ENCODE results near the gene SLC16A11. TPM values are rescaled to one million over a fixed set of nuclear protein-coding genes. Genes with fewer than 3 reads are reported as not detected.
A peak's percentile ranks its signal among the peaks of the same experiment; 100 is the strongest.

The SLC16A11 gene
- total RNA-seq, 4 donors from 2014 or later = 5.4 to 43.9 (median 18.8) TPM

DNA sequence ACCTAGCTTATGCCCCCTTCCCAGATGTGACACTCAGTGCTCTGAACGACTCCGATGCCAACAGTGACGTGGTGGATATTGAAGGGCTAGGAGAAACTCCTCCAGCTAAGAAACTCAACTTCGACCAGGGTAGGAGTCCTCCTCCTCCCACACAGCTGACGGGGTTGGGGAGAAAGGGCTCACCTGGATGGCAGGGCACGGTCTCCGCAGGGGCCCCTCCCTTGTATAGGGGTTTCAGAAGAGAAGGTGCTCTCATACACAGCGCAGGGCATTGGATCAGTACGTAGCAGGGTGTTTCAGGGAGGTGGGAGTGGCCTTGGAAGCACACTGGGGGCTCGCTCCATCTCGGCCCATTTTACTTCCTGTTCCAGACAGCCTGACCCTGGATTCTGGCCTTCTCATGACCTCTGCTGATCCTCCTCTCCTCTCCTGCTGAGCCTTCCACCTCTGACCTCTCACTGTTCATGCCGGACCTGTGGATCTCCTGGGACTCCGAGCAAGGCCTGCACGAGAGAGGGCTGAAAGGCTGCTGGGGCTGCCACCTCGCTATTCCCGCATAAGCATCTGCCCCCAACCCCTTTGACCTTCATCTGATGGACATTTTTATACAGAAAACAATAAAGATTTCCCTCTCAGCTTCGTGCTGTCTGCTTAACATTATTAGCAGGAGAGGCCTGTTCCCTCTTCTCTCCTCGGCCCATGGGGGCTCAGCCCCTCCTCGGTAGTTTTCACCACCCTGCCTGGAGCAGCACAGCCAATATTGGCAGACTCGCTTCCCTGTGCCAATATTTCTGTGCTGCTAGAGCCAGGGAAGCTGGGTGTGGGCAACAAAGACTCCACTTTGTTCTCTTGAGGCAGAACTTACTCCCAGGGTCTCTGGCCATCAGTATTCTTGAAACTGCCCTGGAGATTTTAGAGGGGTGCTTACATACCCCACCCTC, 26.7 kb downstream of the SLC16A11 start:
- no peak overlapping the region for H3K4me3 ChIP-seq (replicated peaks in 1 of 3)
- H3K27me3 ChIP-seq = no peaks in the 10 kb centered on the region
- H3K4me1 ChIP-seq = peaks cover 25 to 57% of the 10 kb centered on the region in 2 donors
- WGBS, 2 donors = 86 to 91% methylated on average over 19 to 20 of the region's 20 CpGs
- H3K9me3 ChIP-seq = no peaks in the 10 kb centered on the region
- peak overlapping the region in 2 of 3 donors; percentile 85 to 98 for H3K27ac ChIP-seq
- DNase-seq = no peak
- TF ChIP-seq, protein P1, sequence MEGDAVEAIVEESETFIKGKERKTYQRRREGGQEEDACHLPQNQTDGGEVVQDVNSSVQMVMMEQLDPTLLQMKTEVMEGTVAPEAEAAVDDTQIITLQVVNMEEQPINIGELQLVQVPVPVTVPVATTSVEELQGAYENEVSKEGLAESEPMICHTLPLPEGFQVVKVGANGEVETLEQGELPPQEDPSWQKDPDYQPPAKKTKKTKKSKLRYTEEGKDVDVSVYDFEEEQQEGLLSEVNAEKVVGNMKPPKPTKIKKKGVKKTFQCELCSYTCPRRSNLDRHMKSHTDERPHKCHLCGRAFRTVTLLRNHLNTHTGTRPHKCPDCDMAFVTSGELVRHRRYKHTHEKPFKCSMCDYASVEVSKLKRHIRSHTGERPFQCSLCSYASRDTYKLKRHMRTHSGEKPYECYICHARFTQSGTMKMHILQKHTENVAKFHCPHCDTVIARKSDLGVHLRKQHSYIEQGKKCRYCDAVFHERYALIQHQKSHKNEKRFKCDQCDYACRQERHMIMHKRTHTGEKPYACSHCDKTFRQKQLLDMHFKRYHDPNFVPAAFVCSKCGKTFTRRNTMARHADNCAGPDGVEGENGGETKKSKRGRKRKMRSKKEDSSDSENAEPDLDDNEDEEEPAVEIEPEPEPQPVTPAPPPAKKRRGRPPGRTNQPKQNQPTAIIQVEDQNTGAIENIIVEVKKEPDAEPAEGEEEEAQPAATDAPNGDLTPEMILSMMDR (IDR thresholded peaks at IDR 0.05) = no peak
- no peak for TF ChIP-seq POLR2A (IDR thresholded peaks at IDR 0.05)
- intact Hi-C loops (cut with DNase I) = no loop called here
- H3K36me3 ChIP-seq = no peaks in the 10 kb centered on the region

DNA sequence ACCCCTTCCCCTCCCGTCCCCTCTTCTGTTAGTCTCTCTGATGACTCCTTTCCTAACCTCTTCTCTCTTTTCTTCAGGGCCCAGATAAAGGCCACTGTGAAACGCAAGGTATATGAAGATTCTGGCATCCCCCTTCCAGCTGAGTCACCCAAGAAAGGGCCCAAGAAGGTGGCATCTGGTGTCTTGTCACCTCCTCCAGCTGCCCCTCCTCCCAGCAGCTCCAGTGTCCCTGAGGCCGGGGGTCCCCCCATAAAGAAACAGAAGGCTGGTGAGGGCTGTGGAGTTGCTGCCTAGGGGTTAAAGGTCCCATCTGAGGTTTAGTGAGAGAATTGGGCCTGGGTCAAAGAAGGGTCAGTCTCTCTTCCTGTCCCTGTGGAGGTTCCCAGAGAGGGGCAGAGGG, 27.5 kb downstream of the SLC16A11 start:
- intact Hi-C loops (cut with DNase I) = no loop called here
- Histone ChIP-seq H3K4me1 (peaks cover 24 to 52% of the 10 kb centered on the region in 2 donors), H3K9me3 (no peaks in the 10 kb centered on the region), H3K27me3 (no peaks in the 10 kb centered on the region), H3K27ac (peak overlapping the region in 2 of 3 donors; percentile 27 to 98), H3K36me3 (no peaks in the 10 kb centered on the region), H3K4me3 (replicated peaks in 1 of 3) (no peak overlapping the region)
- DNase-seq = no peak
- TF ChIP-seq, protein P1 (IDR thresholded peaks at IDR 0.05) = no peak
- TF ChIP-seq POLR2A (IDR thresholded peaks at IDR 0.05) = no peak
- WGBS, 2 donors = 91 to 93% methylated on average over 3 of the region's 3 CpGs

DNA sequence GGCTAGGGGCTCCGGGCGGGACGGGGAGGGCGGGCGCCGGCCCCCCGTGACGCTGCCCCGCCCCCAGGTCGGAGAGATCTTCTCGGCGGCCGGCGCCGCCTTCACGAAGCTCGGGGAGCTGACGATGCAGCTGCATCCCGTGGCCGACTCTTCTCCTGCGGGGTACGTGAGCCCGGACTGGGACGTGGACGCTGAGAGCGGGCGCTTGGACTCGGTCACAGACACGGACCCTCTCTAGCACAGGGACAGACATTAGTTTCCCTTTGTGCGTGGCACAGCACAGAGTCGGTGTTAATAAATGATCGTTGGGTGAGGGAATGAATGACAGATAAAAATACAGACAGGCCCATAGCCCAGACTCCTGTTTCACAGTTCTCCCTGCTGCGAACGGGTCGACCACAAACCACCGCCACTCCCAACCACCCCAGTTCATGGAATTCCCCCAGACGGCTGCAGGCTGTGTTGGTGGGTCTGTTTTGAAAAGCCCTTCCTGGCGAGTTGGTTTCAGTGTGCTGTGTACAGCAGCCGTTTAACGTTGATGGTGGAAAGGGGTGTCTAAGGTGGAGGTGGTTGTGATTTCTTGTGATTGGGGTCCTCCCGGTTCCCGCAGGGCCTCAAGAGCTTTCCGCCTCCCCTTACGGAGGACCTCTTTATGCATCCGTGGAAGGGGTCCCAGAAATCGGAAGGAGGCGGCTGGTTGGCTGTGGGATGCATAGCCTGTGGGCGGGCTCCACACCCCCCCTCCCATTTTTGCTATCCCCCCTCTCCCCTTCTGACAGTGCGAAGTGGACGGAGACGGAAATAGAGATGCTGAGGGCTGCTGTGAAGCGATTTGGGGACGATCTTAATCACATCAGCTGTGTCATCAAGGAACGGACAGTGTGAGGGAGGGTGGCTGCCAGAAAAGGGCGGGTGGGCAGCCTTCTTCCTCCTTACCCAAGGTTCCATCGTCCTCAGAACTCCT, 28.6 kb downstream of the SLC16A11 start:
- TF ChIP-seq POLR2A (IDR thresholded peaks at IDR 0.05) = peak in 1 of 2 donors; percentile 56
- TF ChIP-seq, protein P1 (IDR thresholded peaks at IDR 0.05) = no peak
- 30 to 38% methylated on average over 25 to 33 of the region's 56 CpGs for WGBS, 2 donors
- Histone ChIP-seq H3K27me3 (no peaks in the 10 kb centered on the region), H3K4me3 (replicated peaks in 1 of 3) (peak overlapping the region in 2 of 3 donors; percentile 5 to 73), H3K9me3 (no peaks in the 10 kb centered on the region), H3K36me3 (no peaks in the 10 kb centered on the region), H3K4me1 (peaks cover 35 to 52% of the 10 kb centered on the region in 2 donors), H3K27ac (peak overlapping the region; percentile 92 to 98 (median 94))
- no peak for DNase-seq
- intact Hi-C loops (cut with DNase I) = no loop called here

DNA sequence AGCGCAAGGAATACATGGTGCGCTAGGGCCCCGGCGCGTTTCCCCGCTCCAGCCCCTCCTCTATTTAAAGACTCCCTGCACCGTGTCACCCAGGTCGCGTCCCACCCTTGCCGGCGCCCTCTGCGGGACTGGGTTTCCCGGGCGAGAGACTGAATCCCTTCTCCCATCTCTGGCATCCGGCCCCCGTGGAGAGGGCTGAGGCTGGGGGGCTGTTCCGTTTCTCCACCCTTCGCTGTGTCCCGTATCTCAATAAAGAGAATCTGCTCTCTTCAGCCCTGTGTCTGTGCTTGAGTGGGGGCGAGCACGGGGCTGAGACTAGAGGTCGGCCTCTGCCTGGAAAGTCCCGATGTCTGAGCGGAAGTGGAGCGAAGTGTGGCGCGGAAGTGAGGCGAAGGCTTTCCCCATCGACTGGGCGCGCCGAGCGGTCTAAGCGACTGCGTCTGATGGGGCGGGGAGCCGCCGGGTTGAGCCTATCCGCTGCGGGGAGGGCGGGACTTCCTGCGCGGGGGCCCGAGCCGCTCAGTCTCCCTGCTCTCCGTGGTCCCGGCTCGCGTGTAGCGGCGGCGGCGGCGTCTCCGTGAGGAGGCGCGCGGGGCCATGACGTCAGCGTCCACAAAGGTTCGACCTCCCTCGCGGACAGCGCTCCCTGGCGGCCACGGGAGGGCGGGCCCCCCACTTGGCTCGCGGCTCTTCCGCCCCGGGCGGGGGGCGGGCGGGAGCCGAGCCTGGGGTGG, 29.5 kb downstream of the SLC16A11 start:
- Histone ChIP-seq H3K27me3 (no peaks in the 10 kb centered on the region), H3K36me3 (no peaks in the 10 kb centered on the region), H3K27ac (peak overlapping the region; percentile 92 to 98 (median 94)), H3K4me3 (replicated peaks in 1 of 3) (peak overlapping the region in 2 of 3 donors; percentile 55 to 73), H3K4me1 (peaks cover 35 to 49% of the 10 kb centered on the region in 2 donors), H3K9me3 (no peaks in the 10 kb centered on the region)
- intact Hi-C loops (cut with DNase I) = no loop called here
- 1 to 9% methylated on average over 11 to 19 of the region's 75 CpGs for WGBS, 2 donors
- TF ChIP-seq POLR2A (IDR thresholded peaks at IDR 0.05) = peak in 1 of 2 donors; percentile 76
- TF ChIP-seq, protein P1 (IDR thresholded peaks at IDR 0.05) = peak; percentile 32 to 92 (median 72)
- peak; percentile 99 for DNase-seq
